GM23248 (cell line): ENCODE data around the gene AKTIP. TPM values are rescaled to one million over a fixed set of nuclear protein-coding genes. Genes with fewer than 3 reads are reported as not detected.

ENCODE experiments used
- DNase-seq: peaks from one replicate; pipeline ENCODE4 v3.0.0-alpha.2; 2015
- H2AFZ ChIP-seq: fragments of 200-600 bp; sonication (generic); 2 replicates; pipeline ENCODE4 v1.6.1; 2016; ENCODE audit warnings: antibody characterized with exemption
- H3F3A ChIP-seq: fragments of 200-600 bp; sonication (generic); 2 replicates; pipeline ENCODE4 v1.6.1; 2016; ENCODE audit warnings: mild to moderate bottlenecking, antibody characterized with exemption, mixed run types; ENCODE audit not compliant: insufficient read depth
- H3K27ac ChIP-seq: fragments of 200-600 bp; sonication (generic); 2 replicates; pipeline ENCODE4 v1.5.1; 2016; ENCODE audit warnings: mild to moderate bottlenecking
- H3K27me3 ChIP-seq: fragments of 200-600 bp; sonication (generic); replicated peaks from 2 replicates; pipeline ENCODE4 v1.6.1; 2016; ENCODE audit warnings: mild to moderate bottlenecking; ENCODE audit not compliant: insufficient read depth
- H3K36me3 ChIP-seq: fragments of 200-600 bp; sonication (generic); 2 replicates; pipeline ENCODE4 v1.6.1; 2016; ENCODE audit warnings: low read depth, mild to moderate bottlenecking
- H3K4me1 ChIP-seq: fragments of 200-600 bp; sonication (generic); 2 replicates; pipeline ENCODE4 v1.6.1; 2016; ENCODE audit warnings: mild to moderate bottlenecking; ENCODE audit not compliant: insufficient read depth
- H3K4me2 ChIP-seq: fragments of 200-600 bp; sonication (generic); one replicate; pipeline ENCODE4 v1.6.1; 2016; ENCODE audit warnings: mild to moderate bottlenecking; ENCODE audit not compliant: unreplicated experiment
- H3K4me3 ChIP-seq: fragments of 200-600 bp; sonication (generic); 2 replicates; pipeline ENCODE4 v1.5.1; 2016; ENCODE audit warnings: mild to moderate bottlenecking
- H3K79me2 ChIP-seq: fragments of 200-600 bp; sonication (generic); 2 replicates; pipeline ENCODE4 v1.6.1; 2016; ENCODE audit warnings: mild to moderate bottlenecking; ENCODE audit not compliant: insufficient read depth
- H3K9ac ChIP-seq: fragments of 200-600 bp; sonication (generic); 2 replicates; pipeline ENCODE4 v1.6.1; 2016; ENCODE audit warnings: mild to moderate bottlenecking
- H3K9me2 ChIP-seq: fragments of 200-600 bp; sonication (generic); 2 replicates; pipeline ENCODE4 v1.6.1; 2016; ENCODE audit warnings: mixed run types, mild to moderate bottlenecking, moderate library complexity; ENCODE audit not compliant: insufficient read depth
- H3K9me3 ChIP-seq: fragments of 200-600 bp; sonication (generic); one replicate; pipeline ENCODE4 v1.6.1; 2017; ENCODE audit warnings: low read depth
- H4K20me1 ChIP-seq: fragments of 200-600 bp; sonication (generic); 2 replicates; pipeline ENCODE4 v1.6.0; 2016; ENCODE audit not compliant: insufficient read depth
- EZH2 ChIP-seq: fragments of 200-600 bp; sonication (generic); IDR thresholded peaks from 2 replicates; pipeline ENCODE4 v1.6.1; 2018; ENCODE audit warnings: antibody characterized with exemption, mild to moderate bottlenecking; ENCODE audit not compliant: insufficient read depth, poor library complexity, severe bottlenecking
- EZH2phosphoT487 ChIP-seq: fragments of 200-600 bp; sonication (generic); IDR thresholded peaks from 2 replicates; pipeline ENCODE4 v1.6.1; 2018; ENCODE audit warnings: antibody characterized with exemption, moderate library complexity, mild to moderate bottlenecking, low read depth; ENCODE audit not compliant: insufficient read depth
- WGBS, 2 experiments: methylation state at CpG; one replicate each; pipeline ENCODE4 v1.1.6; 2015 to 2017; ENCODE audit warnings: low lambda C conversion rate in 2 of 2, low coverage in 1 of 2; ENCODE audit errors: missing lambda C conversion rate in 2 of 2; 5-methylcytosine and 5-hydroxymethylcytosine counted together
- in situ Hi-C: fragments of 300-500 bp; cut with MboI; formaldehyde crosslinking; loops from 2 replicates; pipeline ENCODE4 v1.15.0; 2020
- polyA plus RNA-seq: library from polyadenylated mRNA; unstranded; fragments of >200 nt; fragmentation: Nextera tagmentation; extraction: Ambion mirVana; gene quantifications from 2 replicates; pipeline ENCODE4 v1.2.1, GENCODE V29; 2016
- total RNA-seq: library from RNA; depleted of rRNA; stranded (reverse); fragments of >200 nt; shearing (Covaris generic); gene quantifications from 2 replicates; pipeline ENCODE4 v1.2.3, GENCODE V29; 2014; rRNA removed

Gene AKTIP
- 16.4 and 25.8 TPM in 2 replicates for total RNA-seq
- polyA plus RNA-seq, result 23.7 and 25.5 TPM in 2 replicates

GRCh38 chr16:53502331-53503269, at the start of gene AKTIP:
TSS of gene AKTIP (minus strand) at chr16:53503209. CDS start at chr16:53500259, 2,950 bp downstream.
- peaks cover 20% of the 10 kb centered on the region for H3K4me1 ChIP-seq
- no peaks in the 10 kb centered on the region for H4K20me1 ChIP-seq
- H3K79me2 ChIP-seq, result peaks cover 22% of the 10 kb centered on the region; the same call in 1 of the 2 replicates
- in situ Hi-C loops, result no loop called here
- H3K4me3 ChIP-seq, result peak within 1 kb of the TSS; percentile 80
- TF ChIP-seq EZH2phosphoT487 (no peak), EZH2 (no peak)
- H3F3A ChIP-seq, result peaks cover 17% of the 10 kb centered on the region
- 1% methylated on average over 48 to 71 of the region's 76 CpGs for WGBS, 2 experiments
- H3K9me3 ChIP-seq, result no peaks in the 10 kb centered on the region
- H3K27ac ChIP-seq, result peak within 1 kb of the TSS; percentile 86
- H3K9ac ChIP-seq, result peak within 1 kb of the TSS; percentile 77
- H3K36me3 ChIP-seq, result no peaks in the 10 kb centered on the region
- H3K4me2 ChIP-seq, result peak within 1 kb of the TSS; percentile 85
- peak; percentile 67 for DNase-seq
- H2AFZ ChIP-seq, result peak within 1 kb of the TSS; percentile 93
- no peaks in the 10 kb centered on the region for H3K27me3 ChIP-seq
- no peaks in the 10 kb centered on the region for H3K9me2 ChIP-seq

DNA sequence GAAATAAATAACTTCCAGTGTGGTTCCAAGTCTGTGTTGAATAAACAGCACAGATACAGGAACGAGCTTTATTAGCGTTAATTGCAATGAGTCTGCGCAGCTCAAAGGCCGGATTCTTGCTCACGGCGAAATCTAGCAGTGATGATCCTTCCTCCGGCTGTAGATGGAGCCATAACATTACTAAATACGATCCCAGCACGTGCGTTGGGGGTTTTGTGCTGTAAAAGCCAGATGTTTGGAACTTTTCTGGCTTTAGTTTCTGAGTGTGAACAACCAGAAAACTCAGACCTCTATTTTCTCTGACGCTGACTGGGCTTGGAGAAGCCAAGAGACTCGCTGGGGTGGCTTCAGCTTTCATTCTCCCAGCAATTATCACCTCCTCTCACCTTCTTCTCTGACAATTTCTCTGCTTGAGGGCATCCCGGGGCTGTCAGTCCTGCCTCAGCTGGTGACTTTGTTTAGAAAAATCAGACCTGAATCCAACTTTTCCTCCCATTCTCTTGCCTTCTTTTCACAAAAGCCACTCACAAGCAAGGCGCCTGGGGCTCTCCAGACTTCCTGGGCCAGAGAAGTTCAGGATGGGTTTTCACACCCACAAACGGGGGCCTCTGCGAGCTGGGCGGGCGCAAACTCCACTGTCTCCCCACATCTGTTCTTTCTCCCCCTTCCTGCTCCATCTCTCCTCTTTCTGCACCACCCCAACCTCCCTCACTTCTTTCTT, 47.1 kb upstream of the AKTIP start:
- in situ Hi-C loops, result loop anchor here (10.0 to 25.0 kb wide), 2 partner anchors 1385 to 1712 kb away; partner anchors contain the start of gene IRX5

DNA sequence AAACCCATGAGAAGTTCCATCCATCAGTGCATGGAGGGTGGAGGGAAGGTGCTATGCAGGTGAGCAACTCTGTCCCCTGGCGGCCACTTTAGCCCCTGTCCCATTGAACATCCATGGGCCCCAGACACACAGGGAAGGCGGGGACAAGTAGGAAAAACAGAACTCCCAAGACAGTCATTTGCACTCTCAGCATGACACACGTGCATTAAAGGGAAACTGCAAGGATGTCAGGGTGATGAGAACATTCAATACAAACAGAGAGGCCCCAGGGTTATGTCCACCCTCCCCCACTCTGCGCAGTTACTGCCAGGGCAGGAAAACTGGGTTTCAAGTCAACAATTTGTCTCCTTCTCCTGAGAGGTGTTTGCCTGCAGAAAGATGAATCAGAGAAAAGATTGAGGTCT, 44.0 kb upstream of the AKTIP start:
- Histone ChIP-seq H3K4me2 (no peak overlapping the region), H3K4me1 (peaks cover 6% of the 10 kb centered on the region), H3K9ac (no peak overlapping the region), H4K20me1 (no peaks in the 10 kb centered on the region), H3K27ac (no peak overlapping the region), H2AFZ (no peak overlapping the region), H3K9me2 (no peaks in the 10 kb centered on the region), H3K79me2 (no peaks in the 10 kb centered on the region), H3K27me3 (peaks cover 11% of the 10 kb centered on the region; the same call in 1 of the 2 replicates), H3K9me3 (no peaks in the 10 kb centered on the region), H3K4me3 (no peak overlapping the region), H3F3A (no peaks in the 10 kb centered on the region), H3K36me3 (no peaks in the 10 kb centered on the region)
- in situ Hi-C loops, result loop anchor here (25.0 kb wide), 1 partner anchor 1715 kb away; no protein-coding TSS in a partner anchor
- no peak for DNase-seq
- WGBS, 2 experiments, result 76 to 77% methylated on average over 4 of the region's 4 CpGs
- TF ChIP-seq EZH2, result no peak
- TF ChIP-seq EZH2phosphoT487, result no peak

More for the DNA sequence above, 47.1 kb upstream of the AKTIP start:
- Histone ChIP-seq H3F3A (no peaks in the 10 kb centered on the region), H3K9me3 (no peaks in the 10 kb centered on the region), H3K36me3 (no peaks in the 10 kb centered on the region), H3K79me2 (no peaks in the 10 kb centered on the region), H3K27me3 (peaks cover 11% of the 10 kb centered on the region; the same call in 1 of the 2 replicates), H3K4me1 (peaks cover 6% of the 10 kb centered on the region), H4K20me1 (no peaks in the 10 kb centered on the region), H3K4me2 (peak overlapping the region; percentile 60), H3K9me2 (no peaks in the 10 kb centered on the region), H2AFZ (peak overlapping the region; percentile 50), H3K27ac (no peak overlapping the region), H3K9ac (peak overlapping the region; percentile 45), H3K4me3 (peak overlapping the region; percentile 42)
- DNase-seq, result peak; percentile 93
- no peak for TF ChIP-seq EZH2
- no peak for TF ChIP-seq EZH2phosphoT487
- WGBS, 2 experiments, result 12 to 15% methylated on average over 18 of the region's 18 CpGs

- H3K27me3 ChIP-seq, result peaks cover 11% of the 10 kb centered on the region; the same call in 1 of the 2 replicates
- 81 to 85% methylated on average over 9 of the region's 9 CpGs for WGBS, 2 experiments
- H3F3A ChIP-seq, result no peaks in the 10 kb centered on the region
- no peaks in the 10 kb centered on the region for H3K9me2 ChIP-seq
- H4K20me1 ChIP-seq, result no peaks in the 10 kb centered on the region
- no peaks in the 10 kb centered on the region for H3K9me3 ChIP-seq
- no peaks in the 10 kb centered on the region for H3K36me3 ChIP-seq
- in situ Hi-C loops, result loop anchor here (25.0 kb wide), 1 partner anchor 1717 kb away; no protein-coding TSS in a partner anchor
- no peak for TF ChIP-seq EZH2
- no peak for TF ChIP-seq EZH2phosphoT487
- H3K27ac ChIP-seq, result no peak overlapping the region
- H3K4me3 ChIP-seq, result no peak overlapping the region
- H3K79me2 ChIP-seq, result no peaks in the 10 kb centered on the region
- H3K9ac ChIP-seq, result no peak overlapping the region
- H3K4me2 ChIP-seq, result no peak overlapping the region
- DNase-seq, result no peak
- peaks cover 4% of the 10 kb centered on the region for H3K4me1 ChIP-seq
- H2AFZ ChIP-seq, result no peak overlapping the region
Observed at GRCh38 chr16:53545433-53545832, 42.4 kb upstream of the AKTIP start.
